ENCODE measurements around the gene ATP6V1B1.

The ATP6V1B1 gene

GRCh38 chr2:70943205-70943871 lies 7.6 kb downstream of the ATP6V1B1 start:
- DNase-seq (ENCODE audit: extremely low read depth in 1 of 2, low read depth in 1 of 2), result no peak

- DNase-seq (ENCODE audit: extremely low read depth in 1 of 2, low read depth in 1 of 2), result no peak
Observed at GRCh38 chr2:70944111-70944690, 8.5 kb downstream of the ATP6V1B1 start.

GRCh38 chr2:70946832-70947442 lies 11.2 kb downstream of the ATP6V1B1 start:
- no peak for DNase-seq (ENCODE audit: extremely low read depth in 1 of 2, low read depth in 1 of 2)

- no peak for DNase-seq (ENCODE audit: extremely low read depth in 1 of 2, low read depth in 1 of 2)
Observed at GRCh38 chr2:70947556-70948184, 12.0 kb downstream of the ATP6V1B1 start.

- peak; percentile 43 to 45 for DNase-seq (ENCODE audit: extremely low read depth in 1 of 2, low read depth in 1 of 2)
Observed at GRCh38 chr2:70948337-70949003, 12.8 kb downstream of the ATP6V1B1 start.

GRCh38 chr2:70949086-70949485 lies 13.4 kb downstream of the ATP6V1B1 start:
- no peak for DNase-seq (ENCODE audit: extremely low read depth in 1 of 2, low read depth in 1 of 2)

GRCh38 chr2:70954886-70955285 lies 19.2 kb downstream of the ATP6V1B1 start:
- DNase-seq (ENCODE audit: extremely low read depth in 1 of 2, low read depth in 1 of 2), result no peak

- DNase-seq (ENCODE audit: extremely low read depth in 1 of 2, low read depth in 1 of 2), result no peak
Observed at GRCh38 chr2:70956141-70956540, 20.4 kb downstream of the ATP6V1B1 start.

GRCh38 chr2:70957798-70958197 lies 22.1 kb downstream of the ATP6V1B1 start:
- no peak for DNase-seq (ENCODE audit: extremely low read depth in 1 of 2, low read depth in 1 of 2)

- DNase-seq (ENCODE audit: extremely low read depth in 1 of 2, low read depth in 1 of 2), result no peak
Observed at GRCh38 chr2:70958759-70959158, 23.1 kb downstream of the ATP6V1B1 start.

GRCh38 chr2:70959271-70959761 lies 23.6 kb downstream of the ATP6V1B1 start:
- DNase-seq (ENCODE audit: extremely low read depth in 1 of 2, low read depth in 1 of 2), result no peak

GRCh38 chr2:70959851-70960832 lies 24.4 kb downstream of the ATP6V1B1 start:
- no peak for DNase-seq (ENCODE audit: extremely low read depth in 1 of 2, low read depth in 1 of 2)

- DNase-seq (ENCODE audit: extremely low read depth in 1 of 2, low read depth in 1 of 2), result no peak
Observed at GRCh38 chr2:70960833-70961647, 25.3 kb downstream of the ATP6V1B1 start.

- no peak for DNase-seq (ENCODE audit: extremely low read depth in 1 of 2, low read depth in 1 of 2)
Observed at GRCh38 chr2:70961648-70961994, 25.9 kb downstream of the ATP6V1B1 start.

- no peak for DNase-seq (ENCODE audit: extremely low read depth in 1 of 2, low read depth in 1 of 2)
Observed at GRCh38 chr2:70962211-70962884, 26.6 kb downstream of the ATP6V1B1 start.

GRCh38 chr2:70962885-70963878 lies 27.5 kb downstream of the ATP6V1B1 start:
- no peak for DNase-seq (ENCODE audit: extremely low read depth in 1 of 2, low read depth in 1 of 2)

GRCh38 chr2:70964133-70964532 lies 28.4 kb downstream of the ATP6V1B1 start:
- DNase-seq (ENCODE audit: extremely low read depth in 1 of 2, low read depth in 1 of 2), result no peak

Measured in stimulated activated CD8-positive, alpha-beta memory T cell treated with anti-CD3 and anti-CD28 coated beads, Interleukin-7, amount 100 ng/mL, for 48 hours (primary cell).